ENCODE results near the gene TUBA1B. TPM values are rescaled to one million over a fixed set of nuclear protein-coding genes. Genes with fewer than 3 reads are reported as not detected.

The TUBA1B gene
- total RNA-seq, 1 donor from 2014 or later, result 440 TPM

GRCh38 chr12:49084438-49084837 lies 46.8 kb downstream of the TUBA1B start:
- peaks cover 10% of the 10 kb centered on the region for H3K27me3 ChIP-seq
- H3K36me3 ChIP-seq, result no peaks in the 10 kb centered on the region
- no peak overlapping the region for H3K27ac ChIP-seq
- H3K4me1 ChIP-seq, result peaks cover 11% of the 10 kb centered on the region
- no peaks in the 10 kb centered on the region for H3K9me3 ChIP-seq
- no peak overlapping the region for H3K4me3 ChIP-seq
- ATAC-seq (no peak), DNase-seq (no peak)
- TF ChIP-seq CTCF (IDR thresholded peaks at IDR 0.05), result no peak
- intact Hi-C loops (cut with DNase I), result no loop called here

- no peak for TF ChIP-seq CTCF (IDR thresholded peaks at IDR 0.05)
- H3K4me1 ChIP-seq, result no peaks in the 10 kb centered on the region
- H3K27ac ChIP-seq, result no peak overlapping the region
- H3K4me3 ChIP-seq, result no peak overlapping the region
- no peaks in the 10 kb centered on the region for H3K27me3 ChIP-seq
- DNase-seq (no peak), ATAC-seq (no peak)
- intact Hi-C loops (cut with DNase I), result loop anchor here (10.0 kb wide), 1 partner anchor 45 kb away; no protein-coding TSS in a partner anchor
- H3K9me3 ChIP-seq, result no peaks in the 10 kb centered on the region
- no peaks in the 10 kb centered on the region for H3K36me3 ChIP-seq
These were observed 51.4 kb downstream of the TUBA1B start for GRCh38 chr12:49079793-49080192.

Other genes starting within 250 kb of the TUBA1B start
- gene FKBP11, start 205.9 kb downstream of the TUBA1B start, total RNA-seq, result 19.5 TPM
- 146 TPM for gene ARF3, start 173.9 kb downstream of the TUBA1B start, total RNA-seq
- 1.2 TPM for gene WNT10B, start 159.7 kb downstream of the TUBA1B start, total RNA-seq
- not detected for gene WNT1, start 153.1 kb downstream of the TUBA1B start, total RNA-seq
- not detected for gene DDN, start 132.0 kb downstream of the TUBA1B start, total RNA-seq
- gene PRKAG1, start 112.6 kb downstream of the TUBA1B start, total RNA-seq, result 46.5 TPM
- gene KMT2D, start 70.6 kb downstream of the TUBA1B start, total RNA-seq, result 102 TPM
- 1.1 TPM for gene RHEBL1, start 61.4 kb downstream of the TUBA1B start, total RNA-seq
- 2.1 TPM for gene DHH, start 36.6 kb downstream of the TUBA1B start, total RNA-seq
- gene LMBR1L, start 20.5 kb downstream of the TUBA1B start, total RNA-seq, result 54.3 TPM
- 90.8 TPM for gene TUBA1A, start 57.7 kb upstream of the TUBA1B start, total RNA-seq
- gene TUBA1C, start 133.7 kb upstream of the TUBA1B start, total RNA-seq, result 113 TPM
- not detected for gene PRPH, start 163.8 kb upstream of the TUBA1B start, total RNA-seq
- gene TROAP, start 191.9 kb upstream of the TUBA1B start, total RNA-seq, result 0.96 TPM
- gene C1QL4, start 205.8 kb upstream of the TUBA1B start, total RNA-seq, result not detected
- 0.67 TPM for gene DNAJC22, start 215.5 kb upstream of the TUBA1B start, total RNA-seq
- 12.6 TPM for gene SPATS2, start 236.1 kb upstream of the TUBA1B start, total RNA-seq